GM21423 (cell line): Measurements from ENCODE around the gene RNF181.
"Not testable (repeated sequence)": the region's sequence is repeated elsewhere in the genome, so short reads cannot be mapped to it uniquely, and the experiment has no call there.

ENCODE experiments used
- ATAC-seq: cut with Tn5 transposase; IDR thresholded peaks from one replicate; pipeline ENCODE4 v1.9.1; 2021; ENCODE audit warnings: mild to moderate bottlenecking, moderate library complexity; ENCODE audit not compliant: unreplicated experiment

The RNF181 gene

DNA sequence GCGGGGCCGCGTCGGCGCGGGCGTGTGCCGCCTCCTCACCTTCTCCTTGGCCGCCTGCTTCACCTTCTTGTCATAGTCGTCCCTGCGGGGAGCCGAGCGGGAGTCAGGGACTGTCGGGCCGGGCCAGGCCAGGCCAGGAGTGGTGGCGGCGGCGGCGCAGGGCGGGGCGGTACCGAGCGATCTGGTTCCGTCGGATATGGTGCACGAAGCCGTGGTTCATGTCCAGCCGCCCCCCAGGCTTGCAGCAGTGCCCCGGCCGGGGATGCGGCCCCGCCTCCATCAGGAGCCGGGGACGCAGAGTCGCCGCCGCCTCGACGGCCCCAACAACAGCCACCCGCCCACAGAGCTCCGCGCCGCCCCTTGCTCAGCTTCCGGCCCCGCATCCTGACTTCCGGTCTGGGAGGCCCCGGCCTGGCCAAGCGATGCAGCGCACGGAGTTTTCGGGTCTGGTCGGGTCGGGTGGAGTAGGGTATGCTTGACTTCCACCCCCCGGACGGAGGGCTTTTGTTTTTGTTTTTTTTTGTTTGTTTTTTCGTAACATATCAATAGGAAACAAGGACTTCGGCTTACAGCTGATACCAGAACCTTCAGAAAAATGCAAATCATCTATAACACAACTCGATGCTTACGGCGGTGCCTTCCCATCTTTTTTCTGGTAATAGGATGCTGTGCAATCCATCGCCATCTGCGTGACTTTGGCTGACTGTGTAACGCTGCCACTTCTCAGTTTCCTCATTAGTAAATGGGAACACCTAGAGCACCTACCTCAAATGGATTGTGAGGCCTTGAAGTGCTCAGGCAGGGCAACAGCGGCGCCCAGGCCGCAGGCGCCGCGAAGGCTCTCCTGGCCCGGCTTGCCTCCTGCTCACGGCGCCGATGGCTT lies 16.4 kb downstream of the RNF181 start, which contains the start of gene C2orf68:
C2orf68 (minus strand) TSS at position 362 of the 883 bp plus-strand sequence; CDS start at position 280, 82 bp downstream.
- peak; percentile 70 for ATAC-seq

- ATAC-seq = no peak
Observed at GRCh38 chr2:85613717-85614515, 18.4 kb downstream of the RNF181 start.

GRCh38 chr2:85614757-85615156 lies 19.2 kb downstream of the RNF181 start:
- ATAC-seq = not testable (repeated sequence)

DNA sequence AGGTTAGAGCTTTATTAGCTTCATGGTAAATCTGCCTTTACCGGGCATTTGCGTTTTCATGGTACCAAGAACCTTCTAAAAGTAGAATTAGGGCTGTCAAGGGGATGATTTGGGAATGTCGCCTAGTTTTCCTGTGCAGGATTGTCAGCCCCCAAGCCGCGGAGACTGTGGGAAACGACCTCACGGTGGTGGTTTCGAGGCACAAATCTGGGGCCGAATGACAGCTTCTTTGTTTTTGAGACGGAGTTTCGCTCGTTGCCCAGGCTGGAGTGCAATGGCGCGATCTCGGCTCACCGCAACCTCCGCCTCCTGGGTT lies 19.8 kb downstream of the RNF181 start:
- ATAC-seq = no peak

DNA sequence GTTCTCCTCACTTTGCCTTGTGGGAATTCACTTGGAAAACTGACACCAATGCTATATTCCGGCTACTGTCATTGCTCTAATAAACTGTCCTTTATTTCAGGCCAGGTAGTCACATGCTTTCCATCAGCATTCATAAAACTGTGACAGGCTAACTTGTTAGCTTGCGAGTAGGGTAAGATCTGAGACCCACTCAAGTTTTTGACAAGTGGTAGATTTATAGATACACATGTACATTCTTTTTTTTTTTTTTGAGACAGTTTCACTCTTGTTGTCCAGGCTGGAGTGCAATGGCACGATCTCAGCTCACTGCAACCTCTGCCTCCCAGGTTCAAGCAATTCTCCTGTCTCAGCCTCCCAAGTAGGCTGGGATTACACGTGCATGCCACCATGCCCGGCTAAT lies 22.2 kb downstream of the RNF181 start:
- ATAC-seq = not testable (repeated sequence)

GRCh38 chr2:85619617-85620016 lies 24.1 kb downstream of the RNF181 start:
- ATAC-seq = no peak

GRCh38 chr2:85621338-85621737 lies 25.8 kb downstream of the RNF181 start:
- ATAC-seq = no peak

- no peak for ATAC-seq
Observed at GRCh38 chr2:85623991-85624390, 28.4 kb downstream of the RNF181 start.

DNA sequence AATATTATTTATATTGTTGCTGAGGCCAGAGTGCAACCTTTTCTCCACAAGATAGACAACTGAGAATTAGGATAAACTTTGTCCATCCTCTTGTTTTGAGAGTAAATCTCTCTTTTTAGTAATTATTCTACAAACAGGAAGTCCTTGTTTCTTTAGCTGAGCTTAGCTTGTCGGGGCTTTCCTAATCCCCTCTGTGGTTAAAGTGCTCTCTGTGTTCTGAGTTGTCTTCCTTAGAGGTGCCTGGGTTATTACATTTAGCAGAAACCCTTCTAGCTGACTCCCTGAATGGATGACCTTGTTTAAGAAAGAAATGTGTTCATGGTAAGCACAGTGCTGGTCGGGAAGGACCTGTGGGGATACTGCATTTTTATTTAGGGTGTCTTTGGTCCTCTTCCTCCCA lies 33.1 kb downstream of the RNF181 start:
- no peak for ATAC-seq

DNA sequence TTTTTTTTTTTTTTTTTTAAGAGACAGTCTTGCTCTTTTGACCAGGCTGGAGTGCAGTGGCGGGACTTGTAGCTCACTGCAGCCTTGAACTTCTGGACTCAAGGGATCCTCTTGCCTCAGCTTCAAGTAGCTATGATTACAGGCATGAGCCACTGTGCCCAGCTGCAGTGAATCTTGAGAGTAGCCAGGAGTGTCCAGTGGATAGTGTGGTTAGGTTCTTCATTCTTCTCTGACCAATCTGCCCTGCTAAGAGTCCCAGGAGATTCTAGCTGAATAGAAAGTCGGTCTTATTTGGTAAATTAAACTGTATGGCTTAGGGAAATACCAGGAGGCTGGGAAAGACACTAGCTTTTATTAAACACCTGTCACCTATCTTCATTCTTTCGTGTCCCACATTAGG lies 35.8 kb downstream of the RNF181 start:
- no peak for ATAC-seq

GRCh38 chr2:85635011-85635410 lies 39.5 kb downstream of the RNF181 start:
- ATAC-seq = no peak

- ATAC-seq = no peak
Observed at GRCh38 chr2:85635636-85636035, 40.1 kb downstream of the RNF181 start.

DNA sequence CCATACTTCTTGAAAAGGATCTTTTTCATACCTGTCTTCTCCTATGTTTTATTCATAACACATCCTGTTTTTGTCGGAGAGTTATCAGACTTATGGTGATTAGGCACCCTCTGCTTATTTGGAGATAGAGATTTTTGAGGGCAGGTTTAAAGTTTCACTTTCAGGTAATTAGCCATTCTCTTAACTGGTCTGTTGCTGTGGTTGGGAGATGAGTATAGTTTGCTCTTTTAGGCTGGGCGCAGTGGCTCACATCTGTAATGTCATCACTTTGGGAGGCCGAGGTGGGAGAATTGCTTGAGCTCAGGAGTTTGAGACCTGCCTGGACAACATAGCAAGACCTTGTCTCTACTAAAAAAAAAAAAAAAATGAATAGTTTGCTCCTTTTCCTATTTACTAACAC lies 47.2 kb downstream of the RNF181 start:
- peak; percentile 51 for ATAC-seq

GRCh38 chr2:85644909-85645308 lies 49.4 kb downstream of the RNF181 start:
- no peak for ATAC-seq

DNA sequence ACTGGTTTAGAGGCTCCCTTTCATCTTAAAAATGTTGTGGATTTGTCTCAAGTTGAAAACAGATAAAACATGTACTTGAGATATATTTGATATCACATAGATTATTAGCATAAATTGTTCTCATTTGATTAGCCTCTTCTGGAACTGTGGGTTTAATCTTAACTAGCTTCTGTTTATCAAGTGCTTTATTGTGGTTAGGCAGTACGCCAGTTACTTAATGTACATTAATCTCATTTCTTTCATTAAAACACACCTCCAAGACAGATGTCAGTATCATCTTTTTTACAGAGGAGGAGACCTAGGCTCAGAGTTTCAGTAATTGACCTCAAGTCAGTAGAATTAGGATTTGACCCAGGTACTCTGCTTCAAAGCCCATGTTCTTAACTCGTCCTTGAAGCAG lies 50.6 kb downstream of the RNF181 start:
- ATAC-seq = no peak
